HepG2 (cell line): ENCODE measurements around the gene HSD11B2. TPM values are rescaled to one million over a fixed set of nuclear protein-coding genes. Genes with fewer than 3 reads are reported as not detected.
A peak's percentile ranks its signal among the peaks of the same experiment; 100 is the strongest.

Experiments used
- BRF2 ChIP-seq: sonication (generic); formaldehyde crosslinking; IDR thresholded peaks from 2 replicates; pipeline ENCODE4 v1.8.1; 2022; ENCODE audit warnings: mild to moderate bottlenecking, missing genetic modification reagents
- EHMT2 ChIP-seq: fragments of 200-600 bp; sonication (generic); IDR thresholded peaks from 2 replicates; pipeline ENCODE4 v1.7.0; 2017; ENCODE audit warnings: antibody characterized with exemption, low read depth, low read length, borderline replicate concordance
- FOXA1 ChIP-seq, 2 experiments: fragments of 450-650 bp in 1 of 2; sonication (generic) in 1 of 2; formaldehyde crosslinking in 1 of 2; IDR thresholded peaks; 2 replicates each; pipeline versions ENCODE4 v1.4.0 to v1.6.1; 2016 to 2020; ENCODE audit warnings: missing genetic modification reagents in 1 of 2
- HES4 ChIP-seq: sonication (generic); formaldehyde crosslinking; IDR thresholded peaks from 2 replicates; pipeline ENCODE4 v1.9.0; 2021; ENCODE audit warnings: mild to moderate bottlenecking, missing genetic modification reagents, borderline replicate concordance
- JUNB ChIP-seq: sonication (generic); formaldehyde crosslinking; IDR thresholded peaks from 2 replicates; pipeline ENCODE4 v1.8.0; 2022; ENCODE audit warnings: missing genetic modification reagents, mild to moderate bottlenecking, borderline replicate concordance
- KLF12 ChIP-seq: sonication (generic); formaldehyde crosslinking; IDR thresholded peaks from 2 replicates; pipeline ENCODE4 v1.4.0; 2020; ENCODE audit warnings: missing genetic modification reagents, borderline replicate concordance
- PPARG ChIP-seq: conservative IDR thresholded peaks from 2 replicates; pipeline ENCODE4 v1.6.1; 2016; ENCODE audit warnings: missing biosample characterization, missing genetic modification reagents
- PRPF4 ChIP-seq: fragments of 200-400 bp; formaldehyde crosslinking; IDR thresholded peaks from 2 replicates; pipeline ENCODE4 v1.6.1; 2016; ENCODE audit warnings: low read length, low read depth; ENCODE audit not compliant: poor library complexity, severe bottlenecking
- TRIM24 ChIP-seq: sonication (generic); formaldehyde crosslinking; IDR thresholded peaks from 2 replicates; pipeline ENCODE4 v1.8.0; 2022; ENCODE audit warnings: mild to moderate bottlenecking, missing genetic modification reagents
- YY1 ChIP-seq: IDR thresholded peaks from 2 replicates; pipeline ENCODE4 v1.6.1; 2011; ENCODE audit warnings: low read length, low read depth, moderate library complexity, mild to moderate bottlenecking; ENCODE audit not compliant: insufficient read depth, insufficient replicate concordance
- ZMYM4 ChIP-seq: sonication (generic); formaldehyde crosslinking; IDR thresholded peaks from 2 replicates; pipeline ENCODE4 v1.8.1; 2023; ENCODE audit warnings: mild to moderate bottlenecking, missing genetic modification reagents
- ZNF138 ChIP-seq: sonication (generic); formaldehyde crosslinking; IDR thresholded peaks from 2 replicates; pipeline ENCODE4 v1.5.0; 2020; ENCODE audit warnings: mild to moderate bottlenecking, low read depth, missing genetic modification reagents
- ZNF253 ChIP-seq: sonication (generic); formaldehyde crosslinking; IDR thresholded peaks from 2 replicates; pipeline ENCODE4 v1.8.0; 2022; ENCODE audit warnings: mild to moderate bottlenecking, missing genetic modification reagents, borderline replicate concordance
- ZNF746 ChIP-seq: sonication (generic); formaldehyde crosslinking; IDR thresholded peaks from 2 replicates; pipeline ENCODE4 v1.8.0; 2022; ENCODE audit warnings: mild to moderate bottlenecking, missing genetic modification reagents
- ZNF747 ChIP-seq: sonication (generic); formaldehyde crosslinking; IDR thresholded peaks from 2 replicates; pipeline ENCODE4 v1.8.1; 2023; ENCODE audit warnings: missing genetic modification reagents, mild to moderate bottlenecking, borderline replicate concordance
- polyA plus RNA-seq, 8 experiments: library from polyadenylated mRNA; depleted of rRNA in 3 of 8; stranded (reverse) in 7 of 8; unstranded in 1 of 8; fragments of >200 nt; fragmentation: Illumina TruSeq in 4 of 8; extraction: Trizol in 4 of 8; gene quantifications; 2 replicates each; pipeline versions ENCODE4 v1.2.1 to v1.2.3, GENCODE V29; 2011 to 2016; ENCODE audit warnings: low read depth in 4 of 8, missing spikeins in 1 of 8, mixed read lengths in 1 of 8; ENCODE audit not compliant: insufficient read depth in 1 of 8
- total RNA-seq, 5 experiments: library from RNA; depleted of rRNA; stranded (reverse); fragments of >200 nt; fragmentation: Illumina TruSeq; extraction: Trizol; gene quantifications; 2 replicates each; pipeline ENCODE4 v1.2.3, GENCODE V29; 2016; ENCODE audit warnings: low read depth in 1 of 5
- TF ChIP-seq, protein P1 (sequence below), 2 experiments: fragments of 450-650 bp in 1 of 2; sonication (generic) in 1 of 2; formaldehyde crosslinking in 1 of 2; IDR thresholded peaks; 2 replicates each; pipeline versions ENCODE4 v1.6.1 to v1.8.0; 2016 to 2022; ENCODE audit warnings: antibody characterized with exemption in 1 of 2, mild to moderate bottlenecking in 1 of 2, missing genetic modification reagents in 1 of 2
- TF ChIP-seq, protein P2 (sequence below): sonication (generic); formaldehyde crosslinking; IDR thresholded peaks from 2 replicates; pipeline ENCODE4 v1.4.0; 2020; ENCODE audit warnings: missing genetic modification reagents

The HSD11B2 gene
- total and polyA plus RNA-seq, 2 of the 13 experiments (the other 11 are each of a cell fraction or from before 2014, with no cell fraction given): 8.9 to 13.6 TPM

DNA sequence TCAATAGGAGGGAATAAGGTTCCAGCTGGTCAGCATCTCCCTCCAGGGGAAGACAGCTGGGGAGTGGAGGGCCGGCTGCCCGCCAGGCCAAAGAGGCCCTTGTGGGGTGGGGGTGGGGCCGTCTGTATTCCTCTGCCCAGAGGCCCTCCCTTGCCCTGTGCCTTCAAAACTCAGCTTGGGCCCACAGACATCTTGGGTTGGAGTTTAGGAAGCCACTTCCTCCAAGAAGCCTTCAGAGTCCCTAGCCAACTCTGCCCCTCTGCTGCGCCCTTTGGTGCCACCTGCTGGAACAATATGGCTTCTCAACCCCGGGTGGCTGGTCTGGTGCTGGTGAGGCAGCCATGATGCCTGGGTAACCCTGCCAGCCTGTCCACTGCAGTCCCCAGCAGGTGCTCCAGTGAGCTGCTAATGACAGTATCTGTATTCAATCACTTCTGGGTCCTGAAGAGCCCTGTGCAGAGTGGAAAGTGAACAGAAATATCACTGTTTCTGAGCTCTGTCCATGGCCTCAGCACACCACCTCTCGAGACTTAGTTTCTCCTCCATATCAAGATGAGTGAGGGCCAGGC lies 16.7 kb downstream of the HSD11B2 start (continued):
- no peak for TF ChIP-seq KLF12 (CRISPR knock-in tag)
- TF ChIP-seq PPARG (CRISPR knock-in tag): no peak
- TF ChIP-seq ZMYM4: peak; percentile 44; the same call in 1 of the 2 replicates
- no peak for TF ChIP-seq PRPF4
- TF ChIP-seq HES4 (CRISPR knock-in tag): no peak
- TF ChIP-seq, protein P1, sequence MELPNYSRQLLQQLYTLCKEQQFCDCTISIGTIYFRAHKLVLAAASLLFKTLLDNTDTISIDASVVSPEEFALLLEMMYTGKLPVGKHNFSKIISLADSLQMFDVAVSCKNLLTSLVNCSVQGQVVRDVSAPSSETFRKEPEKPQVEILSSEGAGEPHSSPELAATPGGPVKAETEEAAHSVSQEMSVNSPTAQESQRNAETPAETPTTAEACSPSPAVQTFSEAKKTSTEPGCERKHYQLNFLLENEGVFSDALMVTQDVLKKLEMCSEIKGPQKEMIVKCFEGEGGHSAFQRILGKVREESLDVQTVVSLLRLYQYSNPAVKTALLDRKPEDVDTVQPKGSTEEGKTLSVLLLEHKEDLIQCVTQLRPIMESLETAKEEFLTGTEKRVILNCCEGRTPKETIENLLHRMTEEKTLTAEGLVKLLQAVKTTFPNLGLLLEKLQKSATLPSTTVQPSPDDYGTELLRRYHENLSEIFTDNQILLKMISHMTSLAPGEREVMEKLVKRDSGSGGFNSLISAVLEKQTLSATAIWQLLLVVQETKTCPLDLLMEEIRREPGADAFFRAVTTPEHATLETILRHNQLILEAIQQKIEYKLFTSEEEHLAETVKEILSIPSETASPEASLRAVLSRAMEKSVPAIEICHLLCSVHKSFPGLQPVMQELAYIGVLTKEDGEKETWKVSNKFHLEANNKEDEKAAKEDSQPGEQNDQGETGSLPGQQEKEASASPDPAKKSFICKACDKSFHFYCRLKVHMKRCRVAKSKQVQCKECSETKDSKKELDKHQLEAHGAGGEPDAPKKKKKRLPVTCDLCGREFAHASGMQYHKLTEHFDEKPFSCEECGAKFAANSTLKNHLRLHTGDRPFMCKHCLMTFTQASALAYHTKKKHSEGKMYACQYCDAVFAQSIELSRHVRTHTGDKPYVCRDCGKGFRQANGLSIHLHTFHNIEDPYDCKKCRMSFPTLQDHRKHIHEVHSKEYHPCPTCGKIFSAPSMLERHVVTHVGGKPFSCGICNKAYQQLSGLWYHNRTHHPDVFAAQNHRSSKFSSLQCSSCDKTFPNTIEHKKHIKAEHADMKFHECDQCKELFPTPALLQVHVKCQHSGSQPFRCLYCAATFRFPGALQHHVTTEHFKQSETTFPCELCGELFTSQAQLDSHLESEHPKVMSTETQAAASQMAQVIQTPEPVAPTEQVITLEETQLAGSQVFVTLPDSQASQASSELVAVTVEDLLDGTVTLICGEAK (IDR thresholded peaks at IDR 0.05): no peak
- TF ChIP-seq, protein P1 (CRISPR knock-in tag; IDR thresholded peaks at IDR 0.05): no peak
- no peak for TF ChIP-seq BRF2 (CRISPR knock-in tag)
- TF ChIP-seq JUNB (CRISPR knock-in tag): no peak
- no peak for TF ChIP-seq TRIM24 (CRISPR knock-in tag)
- no peak for TF ChIP-seq ZNF746 (CRISPR knock-in tag)
- TF ChIP-seq, protein P2, sequence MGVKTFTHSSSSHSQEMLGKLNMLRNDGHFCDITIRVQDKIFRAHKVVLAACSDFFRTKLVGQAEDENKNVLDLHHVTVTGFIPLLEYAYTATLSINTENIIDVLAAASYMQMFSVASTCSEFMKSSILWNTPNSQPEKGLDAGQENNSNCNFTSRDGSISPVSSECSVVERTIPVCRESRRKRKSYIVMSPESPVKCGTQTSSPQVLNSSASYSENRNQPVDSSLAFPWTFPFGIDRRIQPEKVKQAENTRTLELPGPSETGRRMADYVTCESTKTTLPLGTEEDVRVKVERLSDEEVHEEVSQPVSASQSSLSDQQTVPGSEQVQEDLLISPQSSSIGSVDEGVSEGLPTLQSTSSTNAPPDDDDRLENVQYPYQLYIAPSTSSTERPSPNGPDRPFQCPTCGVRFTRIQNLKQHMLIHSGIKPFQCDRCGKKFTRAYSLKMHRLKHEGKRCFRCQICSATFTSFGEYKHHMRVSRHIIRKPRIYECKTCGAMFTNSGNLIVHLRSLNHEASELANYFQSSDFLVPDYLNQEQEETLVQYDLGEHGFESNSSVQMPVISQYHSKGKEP: no peak
- peak; percentile 83 for TF ChIP-seq YY1
- TF ChIP-seq ZNF138 (CRISPR knock-in tag): 0 out of 2 replicates have a peak, but pooled peaks have one; percentile 42
- no peak for TF ChIP-seq ZNF253
- no peak for TF ChIP-seq EHMT2
- TF ChIP-seq ZNF747 (CRISPR knock-in tag): no peak
- no peak for TF ChIP-seq FOXA1 (IDR thresholded peaks at IDR 0.05)
- no peak for TF ChIP-seq FOXA1 (CRISPR knock-in tag; IDR thresholded peaks at IDR 0.05)
